PFSK-1 (cell line): ENCODE data around the gene FYN.

Experiments
- FOXP2 ChIP-seq: optimal IDR thresholded peaks from 2 replicates; pipeline ENCODE3; 2011; ENCODE audit warnings: borderline replicate concordance, control low read depth, inconsistent platforms; ENCODE audit not compliant: insufficient read depth; ENCODE audit errors: extremely low read length, extremely low read depth
- POLR2AphosphoS5 ChIP-seq: IDR thresholded peaks from 2 replicates; pipeline ENCODE4 v1.6.1; 2012; ENCODE audit warnings: low read depth, mild to moderate bottlenecking, control low read depth, low read length, moderate library complexity
- SIN3A ChIP-seq: IDR thresholded peaks from 2 replicates; pipeline ENCODE4 v1.6.1; 2012; ENCODE audit warnings: mild to moderate bottlenecking, low read length, moderate library complexity, borderline replicate concordance; ENCODE audit not compliant: insufficient read depth
- TAF1 ChIP-seq: IDR thresholded peaks from 2 replicates; pipeline ENCODE4 v1.6.1; 2012; ENCODE audit warnings: low read length, control low read depth, borderline replicate concordance; ENCODE audit not compliant: insufficient read depth
- TF ChIP-seq, protein P1 (sequence below), 2 experiments: IDR thresholded peaks; 2 replicates each; pipeline versions ENCODE4 v1.6.1 to v1.8.0; 2011 to 2012; ENCODE audit warnings: low read depth in 2 of 2, low read length in 2 of 2, control low read depth in 1 of 2, inconsistent platforms in 1 of 2, mild to moderate bottlenecking in 1 of 2, moderate library complexity in 1 of 2; ENCODE audit not compliant: insufficient read depth in 1 of 2

FYN gene

GRCh38 chr6:111852725-111853124 lies 20.5 kb downstream of the FYN start:
- TF ChIP-seq TAF1 (no peak), SIN3A (no peak), POLR2AphosphoS5 (no peak), FOXP2 (no peak)
- TF ChIP-seq, protein P1, sequence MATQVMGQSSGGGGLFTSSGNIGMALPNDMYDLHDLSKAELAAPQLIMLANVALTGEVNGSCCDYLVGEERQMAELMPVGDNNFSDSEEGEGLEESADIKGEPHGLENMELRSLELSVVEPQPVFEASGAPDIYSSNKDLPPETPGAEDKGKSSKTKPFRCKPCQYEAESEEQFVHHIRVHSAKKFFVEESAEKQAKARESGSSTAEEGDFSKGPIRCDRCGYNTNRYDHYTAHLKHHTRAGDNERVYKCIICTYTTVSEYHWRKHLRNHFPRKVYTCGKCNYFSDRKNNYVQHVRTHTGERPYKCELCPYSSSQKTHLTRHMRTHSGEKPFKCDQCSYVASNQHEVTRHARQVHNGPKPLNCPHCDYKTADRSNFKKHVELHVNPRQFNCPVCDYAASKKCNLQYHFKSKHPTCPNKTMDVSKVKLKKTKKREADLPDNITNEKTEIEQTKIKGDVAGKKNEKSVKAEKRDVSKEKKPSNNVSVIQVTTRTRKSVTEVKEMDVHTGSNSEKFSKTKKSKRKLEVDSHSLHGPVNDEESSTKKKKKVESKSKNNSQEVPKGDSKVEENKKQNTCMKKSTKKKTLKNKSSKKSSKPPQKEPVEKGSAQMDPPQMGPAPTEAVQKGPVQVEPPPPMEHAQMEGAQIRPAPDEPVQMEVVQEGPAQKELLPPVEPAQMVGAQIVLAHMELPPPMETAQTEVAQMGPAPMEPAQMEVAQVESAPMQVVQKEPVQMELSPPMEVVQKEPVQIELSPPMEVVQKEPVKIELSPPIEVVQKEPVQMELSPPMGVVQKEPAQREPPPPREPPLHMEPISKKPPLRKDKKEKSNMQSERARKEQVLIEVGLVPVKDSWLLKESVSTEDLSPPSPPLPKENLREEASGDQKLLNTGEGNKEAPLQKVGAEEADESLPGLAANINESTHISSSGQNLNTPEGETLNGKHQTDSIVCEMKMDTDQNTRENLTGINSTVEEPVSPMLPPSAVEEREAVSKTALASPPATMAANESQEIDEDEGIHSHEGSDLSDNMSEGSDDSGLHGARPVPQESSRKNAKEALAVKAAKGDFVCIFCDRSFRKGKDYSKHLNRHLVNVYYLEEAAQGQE (IDR thresholded peaks at IDR 0.05; ENCODE audit: insufficient read depth in 1 of 2, low read depth in 2 of 2, low read length in 2 of 2): no peak

- TF ChIP-seq TAF1 (no peak), SIN3A (no peak), POLR2AphosphoS5 (no peak), FOXP2 (no peak)
- TF ChIP-seq, protein P1 (IDR thresholded peaks at IDR 0.05; ENCODE audit: insufficient read depth in 1 of 2, low read depth in 2 of 2, low read length in 2 of 2): no peak
Measured at GRCh38 chr6:111850295-111850937, 22.8 kb downstream of the FYN start.

DNA sequence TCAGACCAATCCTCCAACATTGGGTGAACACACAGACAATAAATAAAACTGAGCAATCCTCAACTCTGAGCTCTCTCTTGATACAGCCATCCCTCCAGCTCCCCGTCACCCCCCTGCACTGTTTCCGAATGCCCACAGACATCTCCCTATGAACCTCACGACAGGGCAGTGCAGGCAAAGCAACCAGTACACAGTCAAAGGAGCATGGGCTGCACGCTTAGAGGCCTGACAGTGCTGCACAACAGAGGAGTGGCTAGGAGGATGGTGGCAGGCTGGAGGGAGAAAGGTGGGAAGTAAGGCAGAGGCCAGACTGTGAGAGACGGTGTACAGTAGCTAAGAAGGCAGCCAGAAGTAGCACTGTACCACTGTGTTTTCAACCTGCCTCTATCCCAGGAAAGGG lies 24.0 kb downstream of the FYN start:
- no peak for TF ChIP-seq SIN3A
- no peak for TF ChIP-seq FOXP2
- no peak for TF ChIP-seq TAF1
- TF ChIP-seq, protein P1 (IDR thresholded peaks at IDR 0.05; ENCODE audit: insufficient read depth in 1 of 2, low read depth in 2 of 2, low read length in 2 of 2): no peak
- no peak for TF ChIP-seq POLR2AphosphoS5

DNA sequence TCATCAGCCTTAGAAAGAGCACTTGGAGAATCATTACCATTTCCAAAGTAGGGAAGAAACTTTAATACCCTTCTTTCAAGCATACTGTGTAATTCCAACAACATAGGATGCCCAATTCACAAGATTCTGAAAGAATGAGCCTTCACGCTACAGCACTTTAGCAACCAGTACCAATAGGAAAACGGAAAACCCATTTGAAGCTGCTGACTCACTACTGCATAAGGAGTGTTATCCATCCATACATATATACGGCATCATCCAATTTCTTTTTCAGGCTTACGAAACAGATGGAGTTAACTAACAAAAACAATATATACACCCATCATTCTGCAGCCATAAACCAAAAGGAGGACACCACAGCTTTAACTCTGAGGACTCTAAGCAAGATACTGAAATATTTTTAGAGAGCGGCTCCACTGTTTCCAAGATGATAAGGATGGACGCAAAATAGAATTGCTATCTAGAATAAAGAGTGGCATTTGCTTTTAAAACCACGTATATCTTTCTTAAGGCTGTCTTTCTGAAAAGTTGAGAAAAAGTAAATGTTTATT lies 24.9 kb downstream of the FYN start:
- no peak for TF ChIP-seq TAF1
- TF ChIP-seq POLR2AphosphoS5: no peak
- TF ChIP-seq FOXP2: no peak
- no peak for TF ChIP-seq SIN3A
- TF ChIP-seq, protein P1 (IDR thresholded peaks at IDR 0.05; ENCODE audit: insufficient read depth in 1 of 2, low read depth in 2 of 2, low read length in 2 of 2): no peak
